PC-3 (cell line): Measurements from ENCODE around the gene LMTK2. TPM values are rescaled to one million over a fixed set of nuclear protein-coding genes. Genes with fewer than 3 reads are reported as not detected.

ENCODE experiments used
- ATAC-seq: fragments of 200-7000 bp; cut with Tn5 transposase; 2 replicates; pipeline ENCODE4 v1.9.1; 2020; ENCODE audit warnings: mild to moderate bottlenecking, moderate library complexity
- BruUV-seq: library from RNA; stranded (reverse); fragments of 400-500 nt; replicated peaks from 2 replicates; lab custom pipeline; 2021; lab: Mats Ljungman, UMichigan
- CTCF ChIA-PET: fragments of 300-600 bp; sonication (Branson Sonifier 250); formaldehyde crosslinking; loops from one replicate; lab custom pipeline; 2022; ENCODE audit warnings: antibody characterized with exemption; lab: Charles Lee
- POLR2A ChIA-PET: fragments of 300-600 bp; sonication (Branson Sonifier 250); formaldehyde crosslinking; loops from one replicate; lab custom pipeline; 2022; ENCODE audit warnings: antibody characterized with exemption; ENCODE audit not compliant: unreplicated experiment; lab: Charles Lee
- DNase-seq: peaks from one replicate; pipeline ENCODE4 v3.0.0-alpha.2; 2015
- H2AFZ ChIP-seq: fragments of 300-600 bp; sonication (generic); 2 replicates; pipeline ENCODE4 v1.6.0; 2016; ENCODE audit warnings: antibody characterized with exemption, low read length
- H3F3A ChIP-seq: fragments of 300-600 bp; sonication (generic); one replicate; pipeline ENCODE4 v1.6.0; 2017; ENCODE audit warnings: antibody characterized with exemption, low read length, control low read depth, mild to moderate bottlenecking; ENCODE audit not compliant: unreplicated experiment
- H3K27ac ChIP-seq: fragments of 300-600 bp; sonication (generic); 2 replicates; pipeline ENCODE4 v1.5.1; 2016; ENCODE audit warnings: mild to moderate bottlenecking, low read length
- H3K27me3 ChIP-seq: fragments of 300-600 bp; sonication (generic); 2 replicates; pipeline ENCODE4 v1.6.1; 2016; ENCODE audit warnings: low read length, mixed read lengths
- H3K36me3 ChIP-seq: fragments of 300-600 bp; sonication (generic); 2 replicates; pipeline ENCODE4 v1.6.1; 2016; ENCODE audit warnings: low read depth, mixed run types, low read length, mixed read lengths
- H3K4me1 ChIP-seq: fragments of 300-600 bp; sonication (generic); 2 replicates; pipeline ENCODE4 v1.5.1; 2016; ENCODE audit warnings: low read length; ENCODE audit not compliant: insufficient read depth
- H3K4me2 ChIP-seq: fragments of 300-600 bp; sonication (generic); 2 replicates; pipeline ENCODE4 v1.6.0; 2016; ENCODE audit warnings: low read length
- H3K4me3 ChIP-seq: fragments of 300-600 bp; sonication (generic); 2 replicates; pipeline ENCODE4 v1.5.1; 2016; ENCODE audit warnings: mild to moderate bottlenecking, low read length, mixed read lengths
- H3K79me2 ChIP-seq: fragments of 300-600 bp; sonication (generic); 2 replicates; pipeline ENCODE4 v1.6.1; 2017; ENCODE audit warnings: low read length, mixed read lengths
- H3K9ac ChIP-seq: fragments of 300-600 bp; sonication (generic); 2 replicates; pipeline ENCODE4 v1.6.0; 2016; ENCODE audit warnings: mild to moderate bottlenecking, low read length
- H3K9me2 ChIP-seq: fragments of 300-600 bp; sonication (generic); replicated peaks from 2 replicates; pipeline ENCODE4 v1.6.1; 2016; ENCODE audit warnings: mixed run types, low read length, mixed read lengths
- H3K9me3 ChIP-seq: fragments of 300-600 bp; sonication (generic); 2 replicates; pipeline ENCODE4 v1.6.1; 2016; ENCODE audit warnings: low read length, mixed read lengths
- H4K20me1 ChIP-seq: fragments of 300-600 bp; sonication (generic); 2 replicates; pipeline ENCODE4 v1.6.1; 2016; ENCODE audit warnings: low read length, mixed read lengths
- EZH2 ChIP-seq: fragments of 300-600 bp; sonication (generic); IDR thresholded peaks from one replicate; pipeline ENCODE4 v1.6.1; 2017; ENCODE audit warnings: antibody characterized with exemption, mild to moderate bottlenecking, low read length; ENCODE audit not compliant: unreplicated experiment
- EZH2phosphoT487 ChIP-seq: fragments of 300-600 bp; sonication (generic); IDR thresholded peaks from 2 replicates; pipeline ENCODE4 v1.6.1; 2018; ENCODE audit warnings: mild to moderate bottlenecking, antibody characterized with exemption, low read length, borderline replicate concordance
- intact Hi-C: fragments of 100-400 bp; cut with micrococcal nuclease; formaldehyde crosslinking; loops from 2 replicates; pipeline ENCODE4 v1.9.0; 2023
- total RNA-seq: library from RNA; depleted of rRNA; stranded (reverse); fragments of >200 nt; gene quantifications from 2 replicates; pipeline ENCODE4 v1.2.3, GENCODE V29; 2014
- TF ChIP-seq, protein P1 (sequence below): fragments of 300-600 bp; sonication (generic); conservative IDR thresholded peaks from 2 replicates; pipeline ENCODE4 v1.5.1; 2017; ENCODE audit warnings: antibody characterized with exemption, low read depth, mild to moderate bottlenecking, low read length

LMTK2 gene
- total RNA-seq, 1 experiment from 2014 or later, result 9.0 TPM

DNA sequence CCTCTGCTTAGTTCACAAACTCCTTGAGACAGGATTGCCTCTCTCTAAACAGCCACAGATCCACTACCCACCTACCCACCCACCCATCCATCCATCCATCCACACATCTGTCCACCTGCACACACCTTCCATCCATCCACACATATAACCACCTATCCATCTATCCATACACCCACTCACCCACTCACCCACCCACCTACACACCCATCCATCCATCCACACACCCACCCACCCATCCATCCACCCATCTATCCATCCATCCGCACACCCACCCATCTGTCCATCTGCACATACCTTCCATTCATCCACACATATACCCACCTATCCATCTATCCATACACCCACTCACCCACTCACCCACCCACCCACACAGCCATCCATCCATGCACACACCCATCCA is 135.7 kb downstream of the LMTK2 start:
- H3K79me2 ChIP-seq, result no peaks in the 10 kb centered on the region
- no TSS peak for BruUV-seq
- intact Hi-C loops, result no loop called here
- no peaks in the 10 kb centered on the region for H3K4me1 ChIP-seq
- H3K4me3 ChIP-seq, result no peak overlapping the region
- CTCF ChIA-PET, result no interaction called here
- ATAC-seq (no peak), DNase-seq (no peak)
- H3K27me3 ChIP-seq, result no peaks in the 10 kb centered on the region
- H3K9ac ChIP-seq, result no peak overlapping the region
- no peaks in the 10 kb centered on the region for H3F3A ChIP-seq
- no peaks in the 10 kb centered on the region for H3K9me3 ChIP-seq
- no peaks in the 10 kb centered on the region for H3K36me3 ChIP-seq
- no peak overlapping the region for H2AFZ ChIP-seq
- H4K20me1 ChIP-seq, result no peaks in the 10 kb centered on the region
- TF ChIP-seq EZH2, result no peak
- TF ChIP-seq, protein P1, sequence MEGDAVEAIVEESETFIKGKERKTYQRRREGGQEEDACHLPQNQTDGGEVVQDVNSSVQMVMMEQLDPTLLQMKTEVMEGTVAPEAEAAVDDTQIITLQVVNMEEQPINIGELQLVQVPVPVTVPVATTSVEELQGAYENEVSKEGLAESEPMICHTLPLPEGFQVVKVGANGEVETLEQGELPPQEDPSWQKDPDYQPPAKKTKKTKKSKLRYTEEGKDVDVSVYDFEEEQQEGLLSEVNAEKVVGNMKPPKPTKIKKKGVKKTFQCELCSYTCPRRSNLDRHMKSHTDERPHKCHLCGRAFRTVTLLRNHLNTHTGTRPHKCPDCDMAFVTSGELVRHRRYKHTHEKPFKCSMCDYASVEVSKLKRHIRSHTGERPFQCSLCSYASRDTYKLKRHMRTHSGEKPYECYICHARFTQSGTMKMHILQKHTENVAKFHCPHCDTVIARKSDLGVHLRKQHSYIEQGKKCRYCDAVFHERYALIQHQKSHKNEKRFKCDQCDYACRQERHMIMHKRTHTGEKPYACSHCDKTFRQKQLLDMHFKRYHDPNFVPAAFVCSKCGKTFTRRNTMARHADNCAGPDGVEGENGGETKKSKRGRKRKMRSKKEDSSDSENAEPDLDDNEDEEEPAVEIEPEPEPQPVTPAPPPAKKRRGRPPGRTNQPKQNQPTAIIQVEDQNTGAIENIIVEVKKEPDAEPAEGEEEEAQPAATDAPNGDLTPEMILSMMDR, result no peak
- TF ChIP-seq EZH2phosphoT487, result no peak
- no peak overlapping the region for H3K27ac ChIP-seq
- no peak overlapping the region for H3K4me2 ChIP-seq
- POLR2A ChIA-PET, result no interaction called here
- no peaks in the 10 kb centered on the region for H3K9me2 ChIP-seq

DNA sequence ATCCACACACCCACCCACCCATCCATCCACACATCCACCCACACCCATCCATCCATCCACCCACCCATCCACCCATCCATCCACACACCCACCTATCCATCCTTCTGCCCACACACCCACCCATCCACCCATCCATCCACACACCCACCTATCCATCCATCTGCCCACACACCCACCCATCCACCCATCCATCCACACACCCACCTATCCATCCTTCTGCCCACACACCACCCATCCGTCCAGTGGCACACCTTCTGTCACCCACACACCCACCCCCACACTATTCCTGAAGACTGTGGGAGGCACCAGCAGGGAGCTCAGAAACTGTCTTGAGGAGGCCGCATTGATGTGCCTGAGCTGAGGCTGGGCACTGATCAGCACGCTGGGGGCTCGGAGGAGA is 136.3 kb downstream of the LMTK2 start:
- H3K4me2 ChIP-seq, result no peak overlapping the region
- H3K36me3 ChIP-seq, result no peaks in the 10 kb centered on the region
- no peak overlapping the region for H3K27ac ChIP-seq
- TF ChIP-seq EZH2phosphoT487 (no peak), EZH2 (no peak)
- TF ChIP-seq, protein P1, result no peak
- no peaks in the 10 kb centered on the region for H3F3A ChIP-seq
- no peaks in the 10 kb centered on the region for H3K9me3 ChIP-seq
- no peaks in the 10 kb centered on the region for H3K79me2 ChIP-seq
- BruUV-seq, result no TSS peak
- H2AFZ ChIP-seq, result no peak overlapping the region
- H3K9ac ChIP-seq, result no peak overlapping the region
- DNase-seq (no peak), ATAC-seq (no peak)
- H3K4me1 ChIP-seq, result no peaks in the 10 kb centered on the region
- H3K27me3 ChIP-seq, result no peaks in the 10 kb centered on the region
- H3K9me2 ChIP-seq, result no peaks in the 10 kb centered on the region
- intact Hi-C loops, result no loop called here
- POLR2A ChIA-PET, result no interaction called here
- CTCF ChIA-PET, result no interaction called here
- no peaks in the 10 kb centered on the region for H4K20me1 ChIP-seq
- no peak overlapping the region for H3K4me3 ChIP-seq

DNA sequence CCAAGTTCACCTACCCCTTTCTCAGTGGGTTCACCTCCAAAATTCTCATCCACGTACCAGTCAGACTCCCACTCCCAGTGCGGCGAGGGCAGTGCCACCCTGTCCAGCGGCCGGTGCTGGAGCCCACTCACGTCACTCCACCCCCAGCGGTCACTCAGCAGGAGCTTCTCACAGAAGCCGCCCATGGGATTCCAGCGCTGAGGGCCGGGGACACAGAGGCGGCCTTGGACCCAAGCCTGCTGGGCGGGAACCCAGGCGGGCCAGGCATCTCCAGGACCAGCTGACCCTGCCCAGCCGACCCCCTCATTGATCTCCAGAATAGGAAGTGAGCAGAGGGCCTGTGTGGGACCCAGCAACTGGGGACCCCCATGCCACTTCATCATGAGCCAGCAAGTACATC is 138.2 kb downstream of the LMTK2 start:
- Histone ChIP-seq H3K4me2 (no peak overlapping the region), H3K4me3 (no peak overlapping the region), H3K27ac (no peak overlapping the region), H3K79me2 (peaks cover 1% of the 10 kb centered on the region; the same call in 1 of the 2 replicates), H3K36me3 (no peaks in the 10 kb centered on the region), H3K4me1 (peaks cover 6% of the 10 kb centered on the region; the same call in 1 of the 2 replicates), H3K9ac (no peak overlapping the region), H4K20me1 (no peaks in the 10 kb centered on the region), H3K9me2 (no peaks in the 10 kb centered on the region), H2AFZ (no peak overlapping the region), H3K9me3 (no peaks in the 10 kb centered on the region), H3K27me3 (no peaks in the 10 kb centered on the region), H3F3A (no peaks in the 10 kb centered on the region)
- CTCF ChIA-PET, result no interaction called here
- BruUV-seq, result no TSS peak
- POLR2A ChIA-PET, result no interaction called here
- no peak for DNase-seq
- no peak for ATAC-seq
- TF ChIP-seq, protein P1, result no peak
- TF ChIP-seq EZH2, result no peak
- TF ChIP-seq EZH2phosphoT487, result no peak
- intact Hi-C loops, result no loop called here
